K562 (cell line): ENCODE measurements around the gene EMID1. TPM values are rescaled to one million over a fixed set of nuclear protein-coding genes. Genes with fewer than 3 reads are reported as not detected.

Source experiments
- ATAC-seq: fragments of 200-7000 bp; cut with Tn5 transposase; 3 replicates; pipeline ENCODE4 v1.9.1; 2020; ENCODE audit warnings: moderate library complexity
- BruUV-seq: library from RNA; stranded (reverse); fragments of 400-500 nt; replicated peaks from 2 replicates; lab custom pipeline; 2021; lab: Mats Ljungman, UMichigan
- CTCF ChIA-PET: fragments of 300-600 bp; formaldehyde crosslinking; extraction: SDS; loops from one replicate; lab custom pipeline; 2021; ENCODE audit warnings: low intra/inter-chr PET ratio; lab: Yijun Ruan, JAX
- POLR2A ChIA-PET: fragments of 300-600, 350-650 bp; sonication (Branson Sonifier 250); formaldehyde crosslinking; extraction: SDS; loops from one replicate; lab custom pipeline; 2021; ENCODE audit warnings: antibody characterized with exemption, inconsistent platforms; lab: Yijun Ruan, JAX
- DNase-seq, 4 experiments: peaks; one replicate each; pipeline versions ENCODE4 v3.0.0 to v3.0.0-alpha.2; 2011 to 2018; ENCODE audit warnings: low spot score in 3 of 4, mixed read lengths in 3 of 4; ENCODE audit errors: extremely low read depth in 1 of 4
- FAIRE-seq: peaks from 2 replicates; lab custom pipeline; 2011; peaks lifted over from hg19 to GRCh38; lab: Jason Lieb, UNC
- H2AFZ ChIP-seq: 2 replicates; pipeline ENCODE4 v1.6.0; 2011; ENCODE audit warnings: low read depth, low read length, control low read depth, inconsistent platforms
- H3K27ac ChIP-seq: fragments of 200-600 bp; 3 replicates; pipeline ENCODE4 v1.8.0; 2011; ENCODE audit warnings: low read depth, mild to moderate bottlenecking, control low read depth, inconsistent platforms, low read length, moderate library complexity, mixed read lengths; ENCODE audit errors: extremely low read depth
- H3K27me3 ChIP-seq, 2 experiments: fragments of 300-600 bp in 1 of 2; 2 replicates in 1 of 2; 3 replicates in 1 of 2; pipeline versions ENCODE4 v1.6.0 to v1.8.0; 2011; ENCODE audit warnings: inconsistent platforms in 2 of 2, low read length in 2 of 2, mild to moderate bottlenecking in 1 of 2, mixed read lengths in 1 of 2, moderate library complexity in 1 of 2; ENCODE audit not compliant: control insufficient read depth in 2 of 2, insufficient read depth in 2 of 2
- H3K36me3 ChIP-seq: fragments of 300-600 bp; 3 replicates; pipeline ENCODE4 v1.8.0; 2011; ENCODE audit warnings: mild to moderate bottlenecking, low read length, inconsistent platforms; ENCODE audit not compliant: control insufficient read depth, insufficient read depth
- H3K4me1 ChIP-seq, 2 experiments: fragments of 200-600 bp in 1 of 2; replicated peaks in 1 of 2; 2 replicates in 1 of 2; 3 replicates in 1 of 2; pipeline versions ENCODE4 v1.5.1 to v1.8.0; 2011; ENCODE audit warnings: inconsistent platforms in 2 of 2, low read length in 2 of 2, mild to moderate bottlenecking in 1 of 2, mixed read lengths in 1 of 2, moderate library complexity in 1 of 2; ENCODE audit not compliant: control insufficient read depth in 2 of 2, insufficient read depth in 2 of 2
- H3K4me2 ChIP-seq: 2 replicates; pipeline ENCODE4 v1.6.1; 2011; ENCODE audit warnings: low read length, control low read depth, inconsistent platforms, mixed read lengths; ENCODE audit not compliant: insufficient read depth
- H3K4me3 ChIP-seq: fragments of 200-600 bp; sonication (generic), shearing (Covaris generic); 2 replicates; pipeline ENCODE4 v1.5.1; 2016; ENCODE audit warnings: control low read depth, inconsistent platforms
- H3K79me2 ChIP-seq: fragments of 200-600 bp; 3 replicates; pipeline ENCODE4 v1.8.0; 2011; ENCODE audit warnings: low read length, inconsistent platforms; ENCODE audit not compliant: control insufficient read depth, insufficient read depth
- H3K9ac ChIP-seq, 2 experiments: 2 replicates each; pipeline versions ENCODE4 v1.6.0 to v1.6.1; 2011; ENCODE audit warnings: low read depth in 2 of 2, low read length in 2 of 2, control low read depth in 1 of 2, inconsistent platforms in 1 of 2, mild to moderate bottlenecking in 1 of 2, mixed read lengths in 1 of 2; ENCODE audit not compliant: insufficient read depth in 1 of 2
- H3K9me1 ChIP-seq: one replicate; pipeline ENCODE4 v1.6.0; 2011; ENCODE audit warnings: inconsistent platforms, mild to moderate bottlenecking, low read length, moderate library complexity; ENCODE audit not compliant: control insufficient read depth, insufficient read depth
- H3K9me3 ChIP-seq: replicated peaks from 2 replicates; pipeline ENCODE4 v1.5.1; 2011; ENCODE audit warnings: low read depth, low read length, inconsistent platforms; ENCODE audit not compliant: control insufficient read depth, insufficient read depth
- H4K20me1 ChIP-seq: replicated peaks from 2 replicates; pipeline ENCODE4 v1.6.1; 2011; ENCODE audit warnings: low read length, inconsistent platforms, mixed read lengths; ENCODE audit not compliant: control insufficient read depth, insufficient read depth
- BCOR ChIP-seq: fragments of 450-650 bp; IDR thresholded peaks from 2 replicates; pipeline ENCODE4 v1.6.1; 2016
- C11orf30 ChIP-seq: fragments of 450-650 bp; IDR thresholded peaks from 2 replicates; pipeline ENCODE4 v1.6.1; 2016; ENCODE audit warnings: low read depth, mild to moderate bottlenecking
- DMBX1 ChIP-seq: fragments of 250-450 bp; sonication (Bioruptor Pico); IDR thresholded peaks from 2 replicates; pipeline ENCODE4 v1.8.0; 2022; ENCODE audit warnings: inconsistent platforms, mild to moderate bottlenecking, moderate library complexity, borderline replicate concordance
- FIP1L1 ChIP-seq: fragments of 200-400 bp; formaldehyde crosslinking; IDR thresholded peaks from 2 replicates; pipeline ENCODE4 v1.6.1; 2018; ENCODE audit warnings: mild to moderate bottlenecking, low read depth, low read length; ENCODE audit not compliant: poor library complexity, severe bottlenecking
- MNT ChIP-seq, 2 experiments: fragments of 450-650 bp; conservative IDR thresholded peaks; 2 replicates each; pipeline ENCODE4 v1.6.1; 2017; ENCODE audit warnings: mild to moderate bottlenecking in 2 of 2, moderate library complexity in 2 of 2
- MTA1 ChIP-seq: fragments of 450-650 bp; IDR thresholded peaks from 2 replicates; pipeline ENCODE4 v1.6.1; 2017; ENCODE audit warnings: borderline replicate concordance
- NR2C1 ChIP-seq, 2 experiments: fragments of 450-650 bp; IDR thresholded peaks; 2 replicates each; pipeline ENCODE4 v1.6.1; 2017; ENCODE audit warnings: mild to moderate bottlenecking in 2 of 2, antibody characterized with exemption in 1 of 2, inconsistent platforms in 1 of 2, missing compliant biosample characterization in 1 of 2, missing genetic modification characterization in 1 of 2
- POU5F1 ChIP-seq: fragments of 150-350 bp; IDR thresholded peaks from 2 replicates; pipeline ENCODE4 v1.6.1; 2014; ENCODE audit warnings: borderline replicate concordance, low read length, low read depth, mild to moderate bottlenecking; ENCODE audit not compliant: partially characterized antibody
- RBM25 ChIP-seq: fragments of 200-400 bp; formaldehyde crosslinking; IDR thresholded peaks from 2 replicates; pipeline ENCODE4 v1.6.1; 2018; ENCODE audit warnings: low read length, low read depth, moderate library complexity; ENCODE audit not compliant: severe bottlenecking
- TAF9B ChIP-seq: fragments of 450-650 bp; IDR thresholded peaks from 2 replicates; pipeline ENCODE4 v1.6.1; 2018; ENCODE audit warnings: mild to moderate bottlenecking; ENCODE audit not compliant: partially characterized antibody
- ZBTB26 ChIP-seq: fragments of 450-650 bp; formaldehyde crosslinking; IDR thresholded peaks from 2 replicates; pipeline ENCODE4 v1.4.0; 2022; ENCODE audit warnings: missing genetic modification characterization
- ZMIZ1 ChIP-seq, 2 experiments: fragments of 150-350 bp in 1 of 2; IDR thresholded peaks; 2 replicates each; pipeline ENCODE4 v1.6.1; 2012 to 2016; ENCODE audit warnings: low read depth in 2 of 2, low read length in 2 of 2, mild to moderate bottlenecking in 1 of 2, moderate library complexity in 1 of 2
- ZNF121 ChIP-seq: sonication (generic); formaldehyde crosslinking; conservative IDR thresholded peaks from 2 replicates; pipeline ENCODE4 v1.8.0; 2022; ENCODE audit warnings: missing genetic modification reagents
- ZNF146 ChIP-seq: IDR thresholded peaks from one replicate; pipeline ENCODE4 v1.6.1; 2018; ENCODE audit warnings: missing compliant biosample characterization; ENCODE audit not compliant: unreplicated experiment
- ZNF766 ChIP-seq: fragments of 200-800 bp; sonication (Bioruptor generic); conservative IDR thresholded peaks from 2 replicates; pipeline ENCODE4 v1.6.1; 2016; ENCODE audit warnings: missing genetic modification characterization, missing compliant biosample characterization
- WGBS: fragments of 100-300 bp; shearing (Covaris generic); methylation state at CpG from one replicate; pipeline ENCODE4 v1.1.6; 2016; ENCODE audit warnings: low coverage, mixed read lengths; ENCODE audit not compliant: insufficient coverage; ENCODE audit errors: missing lambda C conversion rate; 5-methylcytosine and 5-hydroxymethylcytosine counted together
- in situ Hi-C: fragments of 300-500 bp; cut with MboI; formaldehyde crosslinking; loops from 4 replicates; pipeline ENCODE4 v1.15.0; 2018; ENCODE audit warnings: inconsistent platforms, mixed read lengths
- intact Hi-C: fragments of 100-400 bp; cut with micrococcal nuclease; formaldehyde crosslinking; loops from 2 replicates; pipeline ENCODE4 v1.14.2; 2022
- polyA plus RNA-seq, 8 experiments: library from polyadenylated mRNA; depleted of rRNA in 4 of 8; stranded (reverse) in 5 of 8; unstranded in 3 of 8; fragments of >200 nt; fragmentation: Nextera tagmentation in 2 of 8; fragmentation: Illumina TruSeq in 1 of 8; extraction: Ambion mirVana in 2 of 8; extraction: Trizol in 1 of 8; gene quantifications; 2 replicates each; pipeline versions ENCODE4 v1.2.1 to v1.2.3, GENCODE V29; 2011 to 2014; ENCODE audit warnings: inconsistent platforms in 1 of 8, missing spikeins in 1 of 8
- total RNA-seq, 7 experiments: library from RNA; depleted of rRNA in 6 of 7; stranded (reverse); fragments of >200 nt in 6 of 7; fragmentation: Illumina TruSeq in 2 of 7; extraction: Trizol in 2 of 7; gene quantifications; 2 replicates each; pipeline versions ENCODE4 v1.2.1 to v1.2.3, GENCODE V29; 2011 to 2021; ENCODE audit warnings: low replicate concordance in 1 of 7

Gene EMID1
- total and polyA plus RNA-seq, 9 of the 15 experiments (the other 6 are each of a cell fraction or from before 2014, with no cell fraction given), result 0.15 to 7.2 (median 2.7) TPM

- no peak for TF ChIP-seq MNT (conservative IDR thresholded peaks at IDR 0.05)
- TF ChIP-seq MTA1, result peak; percentile 29; the same call in 1 of the 2 replicates
- TF ChIP-seq ZNF146 (CRISPR knock-in tag), result no peak
- TF ChIP-seq, all 486 proteins: peak for 36
Measured at GRCh38 chr22:29197096-29197495, 8.6 kb upstream of the EMID1 start (continued).

DNA sequence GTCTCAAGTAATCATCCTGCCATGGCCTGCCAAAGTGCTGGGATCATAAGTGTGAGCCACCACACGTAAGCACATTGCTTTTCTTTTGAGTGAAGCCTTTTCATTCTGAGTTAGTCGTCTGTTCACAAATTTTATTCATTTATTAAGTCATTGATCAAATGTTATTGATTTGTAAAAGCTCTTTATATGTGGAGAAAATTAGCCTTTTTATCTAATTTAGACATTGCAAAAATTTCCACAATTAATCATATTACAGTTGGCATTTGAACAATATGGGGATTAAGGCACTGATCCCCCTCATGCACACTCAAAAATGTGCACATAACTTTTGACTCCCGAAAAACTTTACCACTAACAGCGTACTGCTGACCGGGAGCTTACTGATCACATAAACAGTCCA, 7.5 kb upstream of the EMID1 start:
- peaks cover 2% of the 10 kb centered on the region for H3K9me3 ChIP-seq
- no peak overlapping the region for H3K27ac ChIP-seq
- H2AFZ ChIP-seq, result no peak overlapping the region
- no peak for FAIRE-seq
- H3K4me1 ChIP-seq, result peaks cover 41 to 46% of the 10 kb centered on the region in 2 experiments
- H3K9ac ChIP-seq, result no peak overlapping the region
- H3K36me3 ChIP-seq, result no peaks in the 10 kb centered on the region
- no peaks in the 10 kb centered on the region for H4K20me1 ChIP-seq
- 96% methylated on average over 5 of the region's 5 CpGs for WGBS
- no TSS peak for BruUV-seq
- ChIA-PET POLR2A (interaction anchor here (1.5 kb wide), 1 partner anchor 69 kb away, joined by 3 read pairs; the partner anchor contains the start of gene RHBDD3), CTCF (no interaction called here)
- no peak for ATAC-seq
- in situ Hi-C loops (no loop called here), intact Hi-C loops (no loop called here)
- no peak overlapping the region for H3K4me3 ChIP-seq
- no peaks in the 10 kb centered on the region; the same call in 2 of the 3 replicates for H3K79me2 ChIP-seq
- no peaks in the 10 kb centered on the region for H3K27me3 ChIP-seq
- H3K9me1 ChIP-seq, result no peaks in the 10 kb centered on the region
- H3K4me2 ChIP-seq, result no peak overlapping the region
- no peak for DNase-seq
- TF ChIP-seq RBM25, result peak; percentile 53
- TF ChIP-seq POU5F1, result no peak
- TF ChIP-seq C11orf30, result no peak
- TF ChIP-seq DMBX1 (CRISPR knock-in tag), result no peak
- TF ChIP-seq ZNF121, result peak; percentile 40
- TF ChIP-seq NR2C1 (IDR thresholded peaks at IDR 0.05), result no peak
- TF ChIP-seq NR2C1 (tag; IDR thresholded peaks at IDR 0.05), result no peak
- no peak for TF ChIP-seq ZBTB26 (CRISPR knock-in tag)
- TF ChIP-seq FIP1L1, result no peak
- TF ChIP-seq TAF9B, result no peak
- TF ChIP-seq BCOR, result peak; percentile 7; the same call in 1 of the 2 replicates
- TF ChIP-seq ZMIZ1 (IDR thresholded peaks at IDR 0.05; ENCODE audit: low read depth in 2 of 2, low read length in 2 of 2), result no peak
- TF ChIP-seq ZNF766 (CRISPR knock-in tag), result no peak
